ENCODE data around the gene VSTM2L.
"Not testable (repeated sequence)": the region's sequence is repeated elsewhere in the genome, so short reads cannot be mapped to it uniquely, and the experiment has no call there.

VSTM2L gene

GRCh38 chr20:37939701-37940560, 37.0 kb downstream of the VSTM2L start:
- no peak for DNase-seq

- no peak for DNase-seq
These were observed 37.9 kb downstream of the VSTM2L start for GRCh38 chr20:37940858-37941257.

- DNase-seq = no peak
These were observed 38.4 kb downstream of the VSTM2L start for GRCh38 chr20:37941332-37941731.

GRCh38 chr20:37941992-37942391, 39.1 kb downstream of the VSTM2L start:
- no peak for DNase-seq

GRCh38 chr20:37943033-37943432, 40.1 kb downstream of the VSTM2L start:
- DNase-seq = no peak

GRCh38 chr20:37943501-37944455, 40.9 kb downstream of the VSTM2L start:
- no peak for DNase-seq

GRCh38 chr20:37944456-37944981, 41.6 kb downstream of the VSTM2L start:
- DNase-seq = no peak

- DNase-seq = no peak
These were observed 42.2 kb downstream of the VSTM2L start for GRCh38 chr20:37945091-37945547.

GRCh38 chr20:37946946-37947345, 44.0 kb downstream of the VSTM2L start:
- DNase-seq = no peak

GRCh38 chr20:37947943-37948342, 45.0 kb downstream of the VSTM2L start:
- DNase-seq = no peak

GRCh38 chr20:37948956-37949355, 46.0 kb downstream of the VSTM2L start:
- no peak for DNase-seq

GRCh38 chr20:37954190-37954589, 51.3 kb downstream of the VSTM2L start:
- DNase-seq = no peak

- DNase-seq = no peak
These were observed 51.7 kb downstream of the VSTM2L start for GRCh38 chr20:37954626-37955025.

- DNase-seq = no peak
These were observed 52.6 kb downstream of the VSTM2L start for GRCh38 chr20:37955511-37955910.

- no peak for DNase-seq
These were observed 53.2 kb downstream of the VSTM2L start for GRCh38 chr20:37956107-37956585.

- no peak for DNase-seq
These were observed 56.1 kb downstream of the VSTM2L start for GRCh38 chr20:37958856-37959520.

- no peak for DNase-seq
These were observed 58.1 kb downstream of the VSTM2L start for GRCh38 chr20:37961066-37961465.

GRCh38 chr20:37963483-37963882, 60.6 kb downstream of the VSTM2L start:
- not testable (repeated sequence) for DNase-seq

- no peak for DNase-seq
These were observed 66.0 kb downstream of the VSTM2L start for GRCh38 chr20:37968841-37969401.

- no peak for DNase-seq
These were observed 67.3 kb downstream of the VSTM2L start for GRCh38 chr20:37969949-37970855.

GRCh38 chr20:37970856-37971245, 67.9 kb downstream of the VSTM2L start:
- DNase-seq = no peak
